Kidney (tissue), 14 donors: ENCODE results near the gene PPME1. TPM values are rescaled to one million over a fixed set of nuclear protein-coding genes. Genes with fewer than 3 reads are reported as not detected.

Experiments
- DNase-seq, 5 donors: peaks; one replicate each; pipeline ENCODE4 v3.0.0-alpha.2; 2013 to 2020
- FAIRE-seq: peaks from 2 replicates; lab custom pipeline; 2012; peaks lifted over from hg19 to GRCh38; lab: Jason Lieb, UNC
- H3K27ac ChIP-seq, 2 donors: one replicate each; pipeline ENCODE4 v1.7.0; 2013; ENCODE audit warnings: low read depth in 2 of 2, low read length in 2 of 2, inconsistent platforms in 1 of 2
- H3K27me3 ChIP-seq: one replicate; pipeline ENCODE4 v1.7.1; 2013; ENCODE audit warnings: low read length, inconsistent platforms; ENCODE audit not compliant: control insufficient read depth, insufficient read depth
- H3K36me3 ChIP-seq, 3 donors: one replicate each; pipeline versions ENCODE4 v1.7.0 to v1.7.1; 2013; ENCODE audit warnings: low read length in 3 of 3, control low read depth in 1 of 3, inconsistent platforms in 1 of 3; ENCODE audit not compliant: insufficient read depth in 3 of 3, control insufficient read depth in 2 of 3
- H3K4me1 ChIP-seq, 3 donors: one replicate each; pipeline versions ENCODE4 v1.7.0 to v1.7.1; 2013; ENCODE audit warnings: low read length in 3 of 3, inconsistent platforms in 1 of 3, low read depth in 1 of 3; ENCODE audit not compliant: control insufficient read depth in 2 of 3, insufficient read depth in 2 of 3
- H3K4me3 ChIP-seq, 3 donors: one replicate each; pipeline versions ENCODE4 v1.7.0 to v1.8.1; 2013; ENCODE audit warnings: low read length in 3 of 3, control low read depth in 1 of 3, inconsistent platforms in 1 of 3
- H3K9ac ChIP-seq, 3 donors: one replicate each; pipeline versions ENCODE4 v1.7.0 to v1.7.1; 2013; ENCODE audit warnings: low read length in 3 of 3, control low read depth in 1 of 3, inconsistent platforms in 1 of 3
- H3K9me3 ChIP-seq, 3 donors: one replicate each; pipeline versions ENCODE4 v1.7.0 to v1.7.1; 2013; ENCODE audit warnings: low read length in 3 of 3, control low read depth in 1 of 3, inconsistent platforms in 1 of 3; ENCODE audit not compliant: control insufficient read depth in 2 of 3, insufficient read depth in 1 of 3
- CTCF ChIP-seq: IDR thresholded peaks from 3 replicates; pipeline ENCODE4 v1.5.1; 2012; ENCODE audit warnings: mild to moderate bottlenecking, moderate library complexity, borderline replicate concordance; ENCODE audit not compliant: insufficient read depth; ENCODE audit errors: extremely low read depth
- intact Hi-C: fragments of 100-400 bp; cut with DNase I; formaldehyde crosslinking; loops from one replicate; pipeline ENCODE4 v1.11.1; 2022
- polyA plus RNA-seq: library from polyadenylated mRNA; stranded (reverse); fragments of 350-450 nt; fragmentation: Illumina TruSeq; extraction: RNeasy Lipid Tissue Mini Kit (QIAGEN cat#74804); gene quantifications from one replicate; pipeline ENCODE4 v1.2.3, GENCODE V29; 2014; ENCODE audit warnings: low read depth, low replicate concordance; ENCODE audit not compliant: insufficient read depth
- total RNA-seq: library from RNA; stranded (reverse); fragmentation: NEBNext Ultra II Directional; extraction: Animal tissue kit (Norgen Biotek cat#: 25700); gene quantifications from one replicate; pipeline ENCODE4 v1.2.1, GENCODE V29; 2021
- donor health status: control.
- donor health status: control.
- donor health status: control.
- donor health status: control.
- donor health status: control.
- donor health status: DM: yes; HTN: yes; CAD: no.
- donor health status: Normal renal cell carcinoma (clear cell type).

The PPME1 gene
- total and polyA plus RNA-seq, 2 donors from 2014 or later, result 34.1 to 40.8 TPM

GRCh38 chr11:74205181-74205580 is 34.1 kb downstream of the PPME1 start:
- Histone ChIP-seq H3K27ac (no peak overlapping the region), H3K36me3 (peaks cover 0 to 23% (median 7%) of the 10 kb centered on the region in 3 donors), H3K9ac (no peak overlapping the region), H3K27me3 (no peaks in the 10 kb centered on the region), H3K4me3 (no peak overlapping the region), H3K9me3 (no peaks in the 10 kb centered on the region), H3K4me1 (no peaks in the 10 kb centered on the region)
- TF ChIP-seq CTCF, result no peak
- FAIRE-seq, result no peak
- intact Hi-C loops, result no loop called here
- DNase-seq, result no peak

- Histone ChIP-seq H3K36me3 (peaks cover 0 to 23% (median 7%) of the 10 kb centered on the region in 3 donors), H3K27ac (no peak overlapping the region), H3K9me3 (no peaks in the 10 kb centered on the region), H3K4me1 (no peaks in the 10 kb centered on the region), H3K4me3 (no peak overlapping the region), H3K9ac (no peak overlapping the region), H3K27me3 (no peaks in the 10 kb centered on the region)
- FAIRE-seq (no peak), DNase-seq (no peak)
- intact Hi-C loops, result no loop called here
- no peak for TF ChIP-seq CTCF
Measured at GRCh38 chr11:74206746-74207145, 35.7 kb downstream of the PPME1 start.

GRCh38 chr11:74208507-74208906 is 37.4 kb downstream of the PPME1 start:
- DNase-seq (no peak), FAIRE-seq (no peak)
- no peak for TF ChIP-seq CTCF
- no peaks in the 10 kb centered on the region for H3K4me1 ChIP-seq
- no peak overlapping the region for H3K9ac ChIP-seq
- H3K27me3 ChIP-seq, result no peaks in the 10 kb centered on the region
- no peak overlapping the region for H3K27ac ChIP-seq
- intact Hi-C loops, result no loop called here
- no peak overlapping the region for H3K4me3 ChIP-seq
- peaks cover 0 to 23% (median 9%) of the 10 kb centered on the region in 3 donors for H3K36me3 ChIP-seq
- H3K9me3 ChIP-seq, result no peaks in the 10 kb centered on the region

- Histone ChIP-seq H3K27me3 (no peaks in the 10 kb centered on the region), H3K36me3 (peaks cover 0 to 7% (median 4%) of the 10 kb centered on the region in 3 donors), H3K4me3 (no peak overlapping the region), H3K4me1 (no peaks in the 10 kb centered on the region), H3K27ac (no peak overlapping the region), H3K9me3 (no peaks in the 10 kb centered on the region), H3K9ac (no peak overlapping the region)
- no peak for DNase-seq
- TF ChIP-seq CTCF, result no peak
- intact Hi-C loops, result no loop called here
- FAIRE-seq, result no peak
Measured at GRCh38 chr11:74212533-74212932, 41.4 kb downstream of the PPME1 start.
